HEK293 (cell line): ENCODE measurements around the gene RAD50.
"Not testable (repeated sequence)": the region's sequence is repeated elsewhere in the genome, so short reads cannot be mapped to it uniquely, and the experiment has no call there.

ENCODE experiments used
- CTCF ChIP-seq: fragments of 450-650 bp; formaldehyde crosslinking; IDR thresholded peaks from 2 replicates; pipeline ENCODE4 v1.5.1; 2016; ENCODE audit warnings: missing biosample characterization, missing genetic modification characterization
- GLI4 ChIP-seq: fragments of 450-650 bp; formaldehyde crosslinking; IDR thresholded peaks from 2 replicates; pipeline ENCODE4 v1.5.1; 2016; ENCODE audit warnings: missing biosample characterization, missing genetic modification characterization
- YY1 ChIP-seq: fragments of 450-650 bp; formaldehyde crosslinking; IDR thresholded peaks from 2 replicates; pipeline ENCODE4 v1.5.1; 2018; ENCODE audit warnings: missing biosample characterization, missing genetic modification characterization
- ZBTB1 ChIP-seq: fragments of 450-650 bp; formaldehyde crosslinking; IDR thresholded peaks from 2 replicates; pipeline ENCODE4 v1.5.1; 2016; ENCODE audit warnings: missing biosample characterization, missing genetic modification characterization
- ZBTB7A ChIP-seq: fragments of 450-650 bp; formaldehyde crosslinking; IDR thresholded peaks from 2 replicates; pipeline ENCODE4 v1.5.1; 2016; ENCODE audit warnings: low read depth, missing biosample characterization, missing genetic modification characterization
- ZNF10 ChIP-seq: fragments of 450-650 bp; formaldehyde crosslinking; IDR thresholded peaks from 2 replicates; pipeline ENCODE4 v1.5.1; 2017; ENCODE audit warnings: missing biosample characterization, missing genetic modification characterization
- ZNF175 ChIP-seq: fragments of 450-650 bp; formaldehyde crosslinking; IDR thresholded peaks from 2 replicates; pipeline ENCODE4 v1.5.1; 2016; ENCODE audit warnings: missing biosample characterization, missing genetic modification characterization
- ZNF561 ChIP-seq: fragments of 450-650 bp; IDR thresholded peaks from 2 replicates; pipeline ENCODE4 v1.5.1; 2018; ENCODE audit warnings: missing biosample characterization, missing genetic modification characterization, borderline replicate concordance
- ZNF580 ChIP-seq: fragments of 450-650 bp; formaldehyde crosslinking; IDR thresholded peaks from 2 replicates; pipeline ENCODE4 v1.5.1; 2016; ENCODE audit warnings: missing biosample characterization, missing genetic modification characterization
- ZSCAN30 ChIP-seq: fragments of 450-650 bp; IDR thresholded peaks from 2 replicates; pipeline ENCODE4 v1.5.1; 2018; ENCODE audit warnings: missing biosample characterization, mild to moderate bottlenecking, missing genetic modification characterization, moderate library complexity

DNA sequence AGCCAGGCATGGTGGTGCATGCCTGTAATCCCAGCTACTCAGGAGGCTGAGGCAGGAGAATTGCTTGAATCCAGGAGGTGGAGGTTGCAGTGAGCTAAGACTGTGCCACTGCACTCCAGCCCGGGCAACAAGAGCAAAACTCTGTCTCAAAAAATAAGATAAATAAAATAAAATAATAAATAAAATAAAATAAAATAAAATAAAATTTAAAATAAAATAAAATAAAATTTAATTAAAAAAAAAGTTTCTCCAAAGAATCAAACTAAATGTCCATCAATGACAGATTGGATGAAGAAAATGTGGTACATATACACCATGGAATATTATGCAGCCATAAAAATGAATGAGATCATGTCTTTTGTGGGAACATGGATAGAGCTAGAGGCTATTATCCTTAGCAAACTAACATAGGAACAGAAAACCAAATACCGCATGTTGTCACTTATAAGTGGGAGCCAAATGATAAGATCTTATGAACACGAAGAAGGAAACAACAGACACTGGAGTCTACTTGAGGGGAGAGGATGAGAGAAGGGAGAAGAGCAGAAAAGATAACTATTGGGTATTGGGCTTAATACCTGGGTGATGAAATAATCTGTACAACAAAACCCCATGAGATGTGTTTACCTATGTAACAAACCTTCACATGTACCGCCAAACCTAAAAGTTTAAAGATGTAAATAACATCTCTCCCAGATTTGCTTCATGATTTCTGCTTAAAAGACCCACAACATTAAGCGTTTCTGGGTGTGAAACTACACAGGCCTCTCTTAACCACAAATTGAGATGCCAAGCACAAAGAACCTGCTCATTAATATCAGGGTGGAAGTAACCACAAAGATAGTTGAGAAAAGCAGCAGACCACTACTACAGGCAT lies 135.2 kb downstream of the RAD50 start:
- TF ChIP-seq CTCF (tag by site-specific recombination); ZBTB7A (tag by site-specific recombination); ZNF175; ZNF10 (tag by site-specific recombination); ZSCAN30 (tag by site-specific recombination); YY1; ZBTB1 (tag by site-specific recombination); ZNF580 (tag by site-specific recombination); ZNF561; GLI4 (tag by site-specific recombination): not testable (repeated sequence)
